SJSA1 (cell line): Measurements from ENCODE around the gene LHX4. TPM values are rescaled to one million over a fixed set of nuclear protein-coding genes. Genes with fewer than 3 reads are reported as not detected.

Source experiments
- DNase-seq, 2 experiments: peaks; one replicate each; pipeline ENCODE4 v3.0.0-alpha.2; 2015 to 2020; ENCODE audit warnings: low spot score in 2 of 2, low read depth in 1 of 2
- H3K27ac ChIP-seq: fragments of 250-450 bp; sonication (Bioruptor Pico); 2 replicates; pipeline ENCODE4 v1.5.1; 2020; ENCODE audit warnings: mild to moderate bottlenecking, moderate library complexity
- H3K27me3 ChIP-seq: fragments of 250-450 bp; sonication (Bioruptor Pico); replicated peaks from 2 replicates; pipeline ENCODE4 v1.5.1; 2020; ENCODE audit warnings: mild to moderate bottlenecking, moderate library complexity
- H3K36me3 ChIP-seq: fragments of 250-450 bp; sonication (Bioruptor Pico); 2 replicates; pipeline ENCODE4 v1.5.1; 2020; ENCODE audit warnings: mild to moderate bottlenecking
- H3K4me1 ChIP-seq: fragments of 250-450 bp; sonication (Bioruptor Pico); replicated peaks from 2 replicates; pipeline ENCODE4 v1.6.1; 2021; ENCODE audit warnings: mild to moderate bottlenecking
- H3K4me3 ChIP-seq: fragments of 250-450 bp; sonication (Bioruptor Pico); 2 replicates; pipeline ENCODE4 v1.5.1; 2020; ENCODE audit warnings: mild to moderate bottlenecking
- H3K9me3 ChIP-seq: fragments of 250-450 bp; sonication (Bioruptor Pico); replicated peaks from 2 replicates; pipeline ENCODE4 v1.5.1; 2020; ENCODE audit warnings: mild to moderate bottlenecking
- total RNA-seq: library from RNA; depleted of rRNA; stranded (reverse); fragments of >200 nt; shearing (Covaris generic); gene quantifications from 2 replicates; pipeline ENCODE4 v1.2.3, GENCODE V29; 2014

LHX4 gene
- total RNA-seq, 1 experiment from 2014 or later, result 4.6 TPM

- Histone ChIP-seq H3K27ac (no peak overlapping the region), H3K36me3 (no peaks in the 10 kb centered on the region), H3K4me1 (no peaks in the 10 kb centered on the region), H3K9me3 (no peaks in the 10 kb centered on the region), H3K27me3 (no peaks in the 10 kb centered on the region), H3K4me3 (no peak overlapping the region)
- DNase-seq, result no peak
Measured at GRCh38 chr1:180204231-180204630, 25.8 kb upstream of the LHX4 start.

GRCh38 chr1:180206581-180206980 is 23.5 kb upstream of the LHX4 start:
- Histone ChIP-seq H3K4me3 (no peak overlapping the region), H3K4me1 (no peaks in the 10 kb centered on the region), H3K27ac (no peak overlapping the region), H3K9me3 (no peaks in the 10 kb centered on the region), H3K36me3 (no peaks in the 10 kb centered on the region), H3K27me3 (no peaks in the 10 kb centered on the region)
- no peak for DNase-seq

GRCh38 chr1:180208264-180208663 is 21.8 kb upstream of the LHX4 start:
- no peak for DNase-seq
- no peaks in the 10 kb centered on the region for H3K36me3 ChIP-seq
- no peaks in the 10 kb centered on the region for H3K27me3 ChIP-seq
- H3K27ac ChIP-seq, result no peak overlapping the region
- H3K4me3 ChIP-seq, result no peak overlapping the region
- H3K9me3 ChIP-seq, result no peaks in the 10 kb centered on the region
- no peaks in the 10 kb centered on the region for H3K4me1 ChIP-seq

DNA sequence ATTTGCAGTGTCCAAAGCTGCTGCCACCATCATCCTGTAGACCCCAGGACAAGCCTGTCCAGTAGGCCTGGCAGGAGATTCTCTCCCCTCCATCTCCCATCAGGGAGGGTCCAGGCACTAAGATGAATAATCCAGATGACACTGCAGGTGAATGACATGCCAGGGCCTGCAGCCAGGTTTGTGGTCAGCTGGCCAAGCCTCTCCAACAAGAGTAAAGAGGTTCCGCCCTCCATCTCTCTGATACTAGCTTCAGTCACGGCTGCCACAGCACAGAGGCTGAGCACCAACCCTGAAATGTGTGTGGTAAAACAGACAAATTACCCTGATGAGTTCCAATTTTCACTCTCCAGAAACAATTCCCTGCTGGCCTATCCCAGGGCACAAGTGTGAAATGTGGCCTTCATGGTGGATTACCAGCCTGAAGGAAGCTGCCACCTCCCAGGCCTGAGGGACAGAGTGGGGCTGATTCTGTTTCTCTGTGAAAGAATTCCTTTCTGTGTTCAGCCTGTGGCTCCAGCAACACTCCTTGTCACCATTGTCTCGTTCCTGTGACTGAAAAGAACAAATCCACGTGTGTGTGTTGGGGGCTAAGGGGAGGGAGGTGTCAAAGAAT is 19.9 kb upstream of the LHX4 start:
- no peaks in the 10 kb centered on the region for H3K4me1 ChIP-seq
- H3K27ac ChIP-seq, result no peak overlapping the region
- no peaks in the 10 kb centered on the region for H3K36me3 ChIP-seq
- no peak overlapping the region for H3K4me3 ChIP-seq
- DNase-seq, result no peak
- H3K9me3 ChIP-seq, result no peaks in the 10 kb centered on the region
- no peaks in the 10 kb centered on the region for H3K27me3 ChIP-seq

DNA sequence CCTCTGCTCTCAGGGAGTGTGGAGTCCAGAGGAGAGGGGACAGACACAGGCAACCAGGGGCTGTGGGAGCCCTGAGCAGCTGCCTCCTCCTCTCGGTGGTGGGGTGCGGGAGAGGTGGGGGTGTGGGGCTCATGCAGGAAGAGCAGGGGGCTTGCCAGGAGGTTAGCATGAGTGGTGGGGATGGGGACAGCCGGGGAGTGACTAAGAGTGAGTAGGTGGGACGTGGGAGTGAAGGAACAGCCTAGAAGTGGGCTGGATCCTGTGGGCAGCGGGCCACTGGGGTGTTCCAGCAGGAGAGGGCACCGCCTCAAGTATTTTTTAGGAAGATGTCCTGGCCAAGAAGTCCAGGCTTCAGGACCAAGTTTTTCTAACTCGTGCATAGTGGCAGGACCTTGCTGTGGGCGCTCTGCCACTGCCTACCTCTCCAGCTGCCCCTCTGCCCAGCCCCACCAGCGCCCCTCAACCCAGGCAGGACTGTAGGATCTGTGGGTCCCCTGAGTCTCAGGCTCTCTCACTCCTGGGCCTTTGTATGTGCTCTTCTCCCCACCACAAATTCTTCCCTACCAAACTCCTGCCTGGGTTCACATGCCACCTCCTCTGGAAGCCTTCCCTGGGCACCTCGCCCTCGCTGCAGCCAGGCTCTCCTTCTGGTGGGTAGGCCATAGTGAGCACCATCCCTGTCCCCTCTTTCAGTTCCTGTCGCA is 18.8 kb upstream of the LHX4 start:
- no peaks in the 10 kb centered on the region for H3K36me3 ChIP-seq
- no peak for DNase-seq
- H3K4me1 ChIP-seq, result no peaks in the 10 kb centered on the region
- no peak overlapping the region for H3K27ac ChIP-seq
- H3K27me3 ChIP-seq, result no peaks in the 10 kb centered on the region
- H3K9me3 ChIP-seq, result no peaks in the 10 kb centered on the region
- no peak overlapping the region for H3K4me3 ChIP-seq

DNA sequence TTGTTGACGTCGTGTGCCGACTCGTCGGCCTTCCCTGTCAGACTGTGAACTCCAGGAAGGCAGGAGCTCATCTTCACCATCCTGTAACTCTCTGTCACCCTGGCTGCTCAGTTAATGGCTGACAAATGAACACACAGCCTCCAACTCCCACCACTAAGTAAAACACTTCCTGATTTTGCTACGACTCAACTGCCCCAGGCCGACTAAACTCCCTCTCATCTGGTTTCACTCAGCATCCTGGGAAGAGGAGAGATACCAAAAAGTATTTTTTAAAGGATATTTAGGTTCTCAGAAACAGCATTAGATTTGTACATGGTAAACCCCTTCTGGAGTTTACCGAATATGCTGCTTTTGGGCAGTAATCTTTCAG is 18.2 kb upstream of the LHX4 start:
- no peaks in the 10 kb centered on the region for H3K36me3 ChIP-seq
- no peak for DNase-seq
- H3K4me1 ChIP-seq, result no peaks in the 10 kb centered on the region
- H3K9me3 ChIP-seq, result no peaks in the 10 kb centered on the region
- no peaks in the 10 kb centered on the region for H3K27me3 ChIP-seq
- no peak overlapping the region for H3K27ac ChIP-seq
- no peak overlapping the region for H3K4me3 ChIP-seq

- Histone ChIP-seq H3K27ac (no peak overlapping the region), H3K36me3 (no peaks in the 10 kb centered on the region), H3K9me3 (no peaks in the 10 kb centered on the region), H3K4me3 (no peak overlapping the region), H3K27me3 (no peaks in the 10 kb centered on the region), H3K4me1 (no peaks in the 10 kb centered on the region)
- no peak for DNase-seq
Measured at GRCh38 chr1:180213401-180214170, 16.5 kb upstream of the LHX4 start.

DNA sequence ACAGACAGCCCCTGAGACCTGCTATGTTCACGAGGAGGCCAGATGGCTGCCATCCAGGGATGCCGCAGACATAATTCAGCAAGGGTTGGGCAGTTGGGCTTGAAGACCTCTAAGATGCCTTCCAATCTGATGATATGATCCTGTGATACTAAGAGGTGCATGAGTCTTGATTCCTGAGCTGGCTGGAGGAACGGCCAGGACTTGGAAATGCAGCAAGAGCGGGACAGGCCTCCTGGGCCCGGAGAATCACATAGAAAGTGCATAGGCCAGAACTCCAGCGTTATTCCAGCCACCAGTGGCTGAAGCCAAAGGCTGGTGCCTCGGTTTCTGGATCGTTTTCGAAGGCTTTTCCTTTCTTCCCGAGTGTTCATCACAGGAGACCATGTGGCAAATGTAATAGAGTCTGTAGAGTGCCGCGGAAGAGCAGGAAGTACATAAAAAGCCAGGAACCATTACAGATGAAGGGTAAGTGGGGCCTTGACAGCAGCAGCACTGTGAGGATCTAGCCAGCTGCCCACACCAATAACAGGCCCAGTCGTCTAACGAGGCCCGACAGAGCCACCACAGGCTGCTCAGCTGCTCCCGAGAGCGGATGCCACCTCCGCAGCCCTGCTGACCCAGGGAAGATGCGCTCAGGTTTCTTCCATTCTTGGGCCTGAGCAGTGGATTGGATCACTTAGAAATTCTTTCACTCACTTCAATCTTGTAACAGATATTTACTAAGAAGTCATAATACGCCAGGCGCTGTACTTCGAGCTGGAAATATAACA is 14.0 kb upstream of the LHX4 start:
- no peak overlapping the region for H3K27ac ChIP-seq
- no peaks in the 10 kb centered on the region for H3K36me3 ChIP-seq
- DNase-seq, result no peak
- H3K9me3 ChIP-seq, result no peaks in the 10 kb centered on the region
- H3K4me1 ChIP-seq, result no peaks in the 10 kb centered on the region
- H3K4me3 ChIP-seq, result no peak overlapping the region
- H3K27me3 ChIP-seq, result no peaks in the 10 kb centered on the region

- H3K27me3 ChIP-seq, result no peaks in the 10 kb centered on the region
- no peak for DNase-seq
- no peaks in the 10 kb centered on the region for H3K36me3 ChIP-seq
- H3K9me3 ChIP-seq, result no peaks in the 10 kb centered on the region
- no peaks in the 10 kb centered on the region for H3K4me1 ChIP-seq
- H3K27ac ChIP-seq, result no peak overlapping the region
- H3K4me3 ChIP-seq, result no peak overlapping the region
Measured at GRCh38 chr1:180217006-180217405, 13.1 kb upstream of the LHX4 start.

GRCh38 chr1:180218806-180219765 is 11.0 kb upstream of the LHX4 start:
- Histone ChIP-seq H3K27me3 (no peaks in the 10 kb centered on the region), H3K9me3 (no peaks in the 10 kb centered on the region), H3K27ac (no peak overlapping the region), H3K4me1 (no peaks in the 10 kb centered on the region), H3K4me3 (no peak overlapping the region), H3K36me3 (no peaks in the 10 kb centered on the region)
- DNase-seq, result no peak

GRCh38 chr1:180219776-180220175 is 10.3 kb upstream of the LHX4 start:
- no peak for DNase-seq
- no peak overlapping the region for H3K27ac ChIP-seq
- no peaks in the 10 kb centered on the region for H3K4me1 ChIP-seq
- no peaks in the 10 kb centered on the region for H3K36me3 ChIP-seq
- no peaks in the 10 kb centered on the region for H3K27me3 ChIP-seq
- no peaks in the 10 kb centered on the region for H3K9me3 ChIP-seq
- H3K4me3 ChIP-seq, result no peak overlapping the region

- Histone ChIP-seq H3K27ac (no peak overlapping the region), H3K4me3 (no peak overlapping the region), H3K36me3 (no peaks in the 10 kb centered on the region), H3K27me3 (peaks cover 10% of the 10 kb centered on the region), H3K4me1 (no peaks in the 10 kb centered on the region), H3K9me3 (no peaks in the 10 kb centered on the region)
- no peak for DNase-seq
Measured at GRCh38 chr1:180221462-180221861, 8.6 kb upstream of the LHX4 start.

GRCh38 chr1:180224902-180225301 is 5.2 kb upstream of the LHX4 start:
- H3K4me3 ChIP-seq, result no peak overlapping the region
- peaks cover 9% of the 10 kb centered on the region for H3K4me1 ChIP-seq
- DNase-seq, result no peak
- peaks cover 37% of the 10 kb centered on the region for H3K27me3 ChIP-seq
- no peaks in the 10 kb centered on the region for H3K36me3 ChIP-seq
- H3K9me3 ChIP-seq, result 0 out of 2 replicates have a peak, but pooled peaks cover 2% of the 10 kb centered on the region
- H3K27ac ChIP-seq, result no peak overlapping the region
